ENCODE measurements around the gene F10.

- TF ChIP-seq CTCF (IDR thresholded peaks at IDR 0.05) (no peak), EZH2 (IDR thresholded peaks at IDR 0.05; ENCODE audit: borderline replicate concordance, insufficient read depth, low read depth, low read length, poor library complexity, severe bottlenecking) (no peak)
Measured at GRCh38 chr13:113162783-113163685, 40.4 kb downstream of the F10 start.
